NCI-H446 treated with DMSO at 0.1 percent for 48 hours (cell line): ENCODE results near the gene FHIT.

Source experiments
- DNase-seq: peaks from one replicate; lab custom pipeline; 2025; lab: John Stamatoyannopoulos, UW

Gene FHIT

GRCh38 chr3:60399861-60400845, 851.1 kb downstream of the FHIT start:
- DNase-seq: no peak

GRCh38 chr3:60399292-60399691, 852.0 kb downstream of the FHIT start:
- no peak for DNase-seq

- no peak for DNase-seq
Measured at GRCh38 chr3:60395173-60395762, 856.0 kb downstream of the FHIT start.

GRCh38 chr3:60393946-60394345, 857.3 kb downstream of the FHIT start:
- DNase-seq: no peak

GRCh38 chr3:60392501-60392900, 858.8 kb downstream of the FHIT start:
- no peak for DNase-seq

- no peak for DNase-seq
Measured at GRCh38 chr3:60391292-60391691, 860.0 kb downstream of the FHIT start.

GRCh38 chr3:60388731-60389130, 862.5 kb downstream of the FHIT start:
- no peak for DNase-seq

- DNase-seq: no peak
Measured at GRCh38 chr3:60386306-60386705, 864.9 kb downstream of the FHIT start.

GRCh38 chr3:60384341-60384740, 866.9 kb downstream of the FHIT start:
- DNase-seq: no peak

GRCh38 chr3:60383345-60383744, 867.9 kb downstream of the FHIT start:
- DNase-seq: no peak

- DNase-seq: no peak
Measured at GRCh38 chr3:60366486-60366885, 884.8 kb downstream of the FHIT start.

GRCh38 chr3:60365360-60365759, 885.9 kb downstream of the FHIT start:
- DNase-seq: no peak

- no peak for DNase-seq
Measured at GRCh38 chr3:60364475-60364874, 886.8 kb downstream of the FHIT start.

GRCh38 chr3:60363817-60364216, 887.4 kb downstream of the FHIT start:
- no peak for DNase-seq

- DNase-seq: no peak
Measured at GRCh38 chr3:60355825-60356224, 895.4 kb downstream of the FHIT start.

GRCh38 chr3:60351481-60351880, 899.8 kb downstream of the FHIT start:
- no peak for DNase-seq

GRCh38 chr3:60344340-60344739, 906.9 kb downstream of the FHIT start:
- DNase-seq: no peak

- peak; percentile 49 for DNase-seq
Measured at GRCh38 chr3:60343831-60344230, 907.4 kb downstream of the FHIT start.

- no peak for DNase-seq
Measured at GRCh38 chr3:60339304-60339703, 911.9 kb downstream of the FHIT start.

- DNase-seq: no peak
Measured at GRCh38 chr3:60337421-60337820, 913.8 kb downstream of the FHIT start.

GRCh38 chr3:60336061-60336460, 915.2 kb downstream of the FHIT start:
- no peak for DNase-seq

GRCh38 chr3:60333710-60334109, 917.5 kb downstream of the FHIT start:
- DNase-seq: no peak

GRCh38 chr3:60330107-60330506, 921.1 kb downstream of the FHIT start:
- no peak for DNase-seq
